Upper lobe of right lung (tissue), 1 donor: Measurements from ENCODE around the gene KLF13. TPM values are rescaled to one million over a fixed set of nuclear protein-coding genes. Genes with fewer than 3 reads are reported as not detected.

ENCODE experiments used
- ATAC-seq: fragments of 200-7000 bp; cut with Tn5 transposase; one replicate; pipeline ENCODE4 v1.9.1; 2020; ENCODE audit warnings: mild to moderate bottlenecking, moderate library complexity
- DNase-seq: peaks from one replicate; pipeline ENCODE4 v3.0.0-alpha.2; 2020
- H3K27ac ChIP-seq: fragments of 200-600 bp; one replicate; pipeline ENCODE4 v1.8.0; 2022
- H3K27me3 ChIP-seq: fragments of 200-600 bp; one replicate; pipeline ENCODE4 v1.8.0; 2022; ENCODE audit warnings: mild to moderate bottlenecking
- H3K36me3 ChIP-seq: fragments of 200-600 bp; one replicate; pipeline ENCODE4 v1.8.0; 2022
- H3K4me1 ChIP-seq: fragments of 200-600 bp; one replicate; pipeline ENCODE4 v1.8.0; 2022
- H3K4me3 ChIP-seq: fragments of 200-600 bp; one replicate; pipeline ENCODE4 v1.8.0; 2022; ENCODE audit warnings: mild to moderate bottlenecking
- H3K9me3 ChIP-seq: fragments of 200-600 bp; one replicate; pipeline ENCODE4 v1.8.0; 2022
- CTCF ChIP-seq: fragments of 200-600 bp; IDR thresholded peaks from one replicate; pipeline ENCODE4 v1.8.0; 2022; ENCODE audit warnings: antibody characterized with exemption
- intact Hi-C: fragments of 100-400 bp; cut with DNase I; formaldehyde crosslinking; loops from one replicate; pipeline ENCODE4 v1.11.0; 2022
- total RNA-seq: library from RNA; stranded (reverse); fragmentation: NEBNext Ultra II Directional; extraction: Animal tissue kit (Norgen Biotek cat#: 25700); gene quantifications from one replicate; pipeline ENCODE4 v1.2.1, GENCODE V29; 2021
- donor health status: DM: no; HTN: yes; CAD: no; lungs with severe emphysema.

Gene KLF13
- total RNA-seq, 1 donor from 2014 or later, result 176 TPM

GRCh38 chr15:31347981-31348803, 21.6 kb downstream of the KLF13 start:
- no peaks in the 10 kb centered on the region for H3K9me3 ChIP-seq
- H3K27ac ChIP-seq, result no peak overlapping the region
- TF ChIP-seq CTCF, result no peak
- H3K4me3 ChIP-seq, result no peak overlapping the region
- no peak for ATAC-seq
- H3K36me3 ChIP-seq, result peaks cover 11% of the 10 kb centered on the region
- peaks cover 97% of the 10 kb centered on the region for H3K4me1 ChIP-seq
- intact Hi-C loops, result no loop called here
- peak; percentile 55 for DNase-seq
- no peaks in the 10 kb centered on the region for H3K27me3 ChIP-seq

- no peak overlapping the region for H3K4me3 ChIP-seq
- intact Hi-C loops, result loop anchor here (10.0 kb wide), 1 partner anchor 365 kb away; no protein-coding TSS in a partner anchor
- no peak for ATAC-seq
- H3K4me1 ChIP-seq, result peaks cover 97% of the 10 kb centered on the region
- peaks cover 11% of the 10 kb centered on the region for H3K36me3 ChIP-seq
- no peaks in the 10 kb centered on the region for H3K9me3 ChIP-seq
- DNase-seq, result no peak
- H3K27ac ChIP-seq, result no peak overlapping the region
- H3K27me3 ChIP-seq, result no peaks in the 10 kb centered on the region
- TF ChIP-seq CTCF, result no peak
These were observed 22.9 kb downstream of the KLF13 start for GRCh38 chr15:31349233-31350141.

GRCh38 chr15:31350771-31351170, 24.1 kb downstream of the KLF13 start:
- DNase-seq (no peak), ATAC-seq (no peak)
- Histone ChIP-seq H3K4me3 (no peak overlapping the region), H3K36me3 (peaks cover 24% of the 10 kb centered on the region), H3K9me3 (no peaks in the 10 kb centered on the region), H3K4me1 (peaks cover 97% of the 10 kb centered on the region), H3K27ac (peak overlapping the region; percentile 51), H3K27me3 (no peaks in the 10 kb centered on the region)
- TF ChIP-seq CTCF, result no peak
- intact Hi-C loops, result loop anchor here (10.0 kb wide), 1 partner anchor 366 kb away; no protein-coding TSS in a partner anchor

GRCh38 chr15:31352339-31352751, 25.7 kb downstream of the KLF13 start:
- Histone ChIP-seq H3K27ac (peak overlapping the region; percentile 87), H3K36me3 (peaks cover 25% of the 10 kb centered on the region), H3K4me3 (peak overlapping the region; percentile 30), H3K4me1 (peaks cover 99% of the 10 kb centered on the region), H3K9me3 (no peaks in the 10 kb centered on the region), H3K27me3 (no peaks in the 10 kb centered on the region)
- no peak for DNase-seq
- intact Hi-C loops, result loop anchor here (10.0 kb wide), 1 partner anchor 368 kb away; no protein-coding TSS in a partner anchor
- peak; percentile 39 for ATAC-seq
- no peak for TF ChIP-seq CTCF

- intact Hi-C loops, result loop anchor here (10.0 kb wide), 1 partner anchor 368 kb away; no protein-coding TSS in a partner anchor
- no peak for TF ChIP-seq CTCF
- peak overlapping the region; percentile 87 for H3K27ac ChIP-seq
- peaks cover 100% of the 10 kb centered on the region for H3K4me1 ChIP-seq
- H3K27me3 ChIP-seq, result no peaks in the 10 kb centered on the region
- peak overlapping the region; percentile 30 for H3K4me3 ChIP-seq
- DNase-seq (peak; percentile 84), ATAC-seq (peak; percentile 63)
- H3K36me3 ChIP-seq, result peaks cover 23% of the 10 kb centered on the region
- H3K9me3 ChIP-seq, result no peaks in the 10 kb centered on the region
These were observed 26.5 kb downstream of the KLF13 start for GRCh38 chr15:31352911-31353811.
